ENCODE data around the gene MRGPRE. TPM values are rescaled to one million over a fixed set of nuclear protein-coding genes. Genes with fewer than 3 reads are reported as not detected.

The MRGPRE gene
- total RNA-seq, 1 experiment from 2014 or later: not detected

DNA sequence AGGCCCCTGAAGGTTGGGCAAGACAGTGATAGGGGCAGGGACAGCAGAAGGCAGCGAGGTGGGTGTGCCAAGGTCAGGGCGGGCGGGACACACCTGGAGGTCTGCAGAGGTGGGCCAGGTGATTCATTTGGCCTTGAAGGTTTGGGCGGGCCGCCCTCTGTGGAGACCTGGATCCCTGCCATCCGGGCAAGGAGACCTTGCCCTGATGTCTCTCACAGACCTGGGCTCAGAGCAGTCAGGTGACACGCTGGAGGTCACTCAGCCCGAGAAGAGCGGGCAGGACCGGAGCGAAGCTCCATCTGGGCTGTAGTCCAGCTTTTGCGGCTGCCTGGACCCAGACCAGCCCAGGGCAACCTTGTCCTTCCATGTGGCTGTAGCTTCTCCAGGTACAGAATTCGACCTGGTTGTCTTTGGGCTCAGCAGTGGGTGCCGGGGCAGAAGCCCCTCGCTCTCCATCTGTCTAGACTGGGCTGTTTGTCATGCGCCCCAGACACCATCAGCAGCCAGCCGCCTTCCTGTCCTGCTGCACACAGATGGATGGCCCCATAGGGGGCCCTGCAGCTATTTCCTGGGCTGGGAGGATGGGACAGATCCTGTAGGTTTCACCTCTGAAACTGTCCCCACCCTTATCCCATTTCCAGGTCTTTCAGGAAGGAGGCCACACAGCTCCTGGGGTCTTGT lies 16.7 kb downstream of the MRGPRE start:
- Mint-ChIP-seq H3K27ac (no peak overlapping the region), H3K27me3 (ENCODE audit: low read depth) (peaks cover 17% of the 10 kb centered on the region), H3K4me1 (peaks cover 21 to 23% of the 10 kb centered on the region in 2 experiments), H3K4me3 (peak overlapping the region in 1 of 2 experiments; percentile 39; a peak in 1 of 5 replicates), H3K9me3 (peaks cover 0 to 4% of the 10 kb centered on the region in 2 experiments; a peak in 3 of 5 replicates), H3K36me3 (ENCODE audit: insufficient read depth in 1 of 3, low read depth in 3 of 3) (no peaks in the 10 kb centered on the region)
- H4K20me1 ChIP-seq (ENCODE audit: control insufficient read depth, insufficient read depth, insufficient read length): no peaks in the 10 kb centered on the region
- no peaks in the 10 kb centered on the region for H3K79me1 ChIP-seq (ENCODE audit: insufficient read depth, low read depth, low read length, poor library complexity, severe bottlenecking)
- H2AK5ac ChIP-seq (ENCODE audit: insufficient read length, low read length): no peak overlapping the region
- H3T11ph ChIP-seq (ENCODE audit: low read length): no peak overlapping the region
- WGBS (ENCODE audit: extremely low coverage, insufficient read length, low lambda C conversion rate): no CpG with 5 or more reads among the region's 17 CpGs
- no peak overlapping the region for H2AFZ ChIP-seq (ENCODE audit: low read length)
- H3K27ac ChIP-seq (ENCODE audit: insufficient read length, low read depth, low read length): no peak overlapping the region
- no peaks in the 10 kb centered on the region for H3K79me2 ChIP-seq (ENCODE audit: insufficient read depth, low read length)
- no peak for DNase-seq
- no peak overlapping the region for H3K4ac ChIP-seq (ENCODE audit: low read depth, low read length)
- no peaks in the 10 kb centered on the region for H3K9me3 ChIP-seq (ENCODE audit: control insufficient read depth, low read depth, low read length)
- H2BK12ac ChIP-seq (ENCODE audit: insufficient read length, low read depth, low read length): no peak overlapping the region
- H3K14ac ChIP-seq (ENCODE audit: insufficient read depth, low read length): no peak overlapping the region
- TF ChIP-seq, protein P1, sequence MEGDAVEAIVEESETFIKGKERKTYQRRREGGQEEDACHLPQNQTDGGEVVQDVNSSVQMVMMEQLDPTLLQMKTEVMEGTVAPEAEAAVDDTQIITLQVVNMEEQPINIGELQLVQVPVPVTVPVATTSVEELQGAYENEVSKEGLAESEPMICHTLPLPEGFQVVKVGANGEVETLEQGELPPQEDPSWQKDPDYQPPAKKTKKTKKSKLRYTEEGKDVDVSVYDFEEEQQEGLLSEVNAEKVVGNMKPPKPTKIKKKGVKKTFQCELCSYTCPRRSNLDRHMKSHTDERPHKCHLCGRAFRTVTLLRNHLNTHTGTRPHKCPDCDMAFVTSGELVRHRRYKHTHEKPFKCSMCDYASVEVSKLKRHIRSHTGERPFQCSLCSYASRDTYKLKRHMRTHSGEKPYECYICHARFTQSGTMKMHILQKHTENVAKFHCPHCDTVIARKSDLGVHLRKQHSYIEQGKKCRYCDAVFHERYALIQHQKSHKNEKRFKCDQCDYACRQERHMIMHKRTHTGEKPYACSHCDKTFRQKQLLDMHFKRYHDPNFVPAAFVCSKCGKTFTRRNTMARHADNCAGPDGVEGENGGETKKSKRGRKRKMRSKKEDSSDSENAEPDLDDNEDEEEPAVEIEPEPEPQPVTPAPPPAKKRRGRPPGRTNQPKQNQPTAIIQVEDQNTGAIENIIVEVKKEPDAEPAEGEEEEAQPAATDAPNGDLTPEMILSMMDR (conservative IDR thresholded peaks at IDR 0.05): no peak
- no peak overlapping the region for H2BK20ac ChIP-seq (ENCODE audit: low read depth, low read length, poor library complexity, severe bottlenecking)
- no peak overlapping the region for H3K56ac ChIP-seq (ENCODE audit: insufficient read length, low read depth, low read length)
- no peak overlapping the region for H3K18ac ChIP-seq (ENCODE audit: insufficient read length, low read depth, low read length)
- H2BK15ac ChIP-seq (ENCODE audit: low read depth, low read length): no peak overlapping the region
- no peak overlapping the region for H3K9ac ChIP-seq (ENCODE audit: extremely low read depth, insufficient read length, low read length)
- H3K4me2 ChIP-seq (ENCODE audit: insufficient read depth, insufficient read length, low read length): no peak overlapping the region
- H4K8ac ChIP-seq (replicated peaks; ENCODE audit: insufficient read length, low read depth, low read length): no peak overlapping the region
- no peak overlapping the region for H2BK5ac ChIP-seq (ENCODE audit: insufficient read length, low read length)
- H3K23ac ChIP-seq (ENCODE audit: insufficient read length, low read depth, low read length): no peak overlapping the region
- no peak overlapping the region for H2BK120ac ChIP-seq (ENCODE audit: low read depth, low read length, poor library complexity, severe bottlenecking)
- no peak overlapping the region for H4K91ac ChIP-seq (ENCODE audit: insufficient read length, low read depth, low read length)
- H3K27me3 ChIP-seq (ENCODE audit: insufficient read depth, low read length): no peaks in the 10 kb centered on the region
- no peaks in the 10 kb centered on the region for H3K23me2 ChIP-seq (ENCODE audit: insufficient read length, low read depth, low read length, poor library complexity, severe bottlenecking)
- H3K4me1 ChIP-seq (ENCODE audit: insufficient read depth, low read length): no peaks in the 10 kb centered on the region
- H4K5ac ChIP-seq (ENCODE audit: insufficient read length, low read depth, low read length): no peak overlapping the region
